GM19328 (cell line): Measurements from ENCODE around the gene SELENON.

Experiments
- ATAC-seq: cut with Tn5 transposase; IDR thresholded peaks from one replicate; pipeline ENCODE4 v1.9.1; 2021; ENCODE audit warnings: mild to moderate bottlenecking, moderate library complexity; ENCODE audit not compliant: unreplicated experiment

The SELENON gene

DNA sequence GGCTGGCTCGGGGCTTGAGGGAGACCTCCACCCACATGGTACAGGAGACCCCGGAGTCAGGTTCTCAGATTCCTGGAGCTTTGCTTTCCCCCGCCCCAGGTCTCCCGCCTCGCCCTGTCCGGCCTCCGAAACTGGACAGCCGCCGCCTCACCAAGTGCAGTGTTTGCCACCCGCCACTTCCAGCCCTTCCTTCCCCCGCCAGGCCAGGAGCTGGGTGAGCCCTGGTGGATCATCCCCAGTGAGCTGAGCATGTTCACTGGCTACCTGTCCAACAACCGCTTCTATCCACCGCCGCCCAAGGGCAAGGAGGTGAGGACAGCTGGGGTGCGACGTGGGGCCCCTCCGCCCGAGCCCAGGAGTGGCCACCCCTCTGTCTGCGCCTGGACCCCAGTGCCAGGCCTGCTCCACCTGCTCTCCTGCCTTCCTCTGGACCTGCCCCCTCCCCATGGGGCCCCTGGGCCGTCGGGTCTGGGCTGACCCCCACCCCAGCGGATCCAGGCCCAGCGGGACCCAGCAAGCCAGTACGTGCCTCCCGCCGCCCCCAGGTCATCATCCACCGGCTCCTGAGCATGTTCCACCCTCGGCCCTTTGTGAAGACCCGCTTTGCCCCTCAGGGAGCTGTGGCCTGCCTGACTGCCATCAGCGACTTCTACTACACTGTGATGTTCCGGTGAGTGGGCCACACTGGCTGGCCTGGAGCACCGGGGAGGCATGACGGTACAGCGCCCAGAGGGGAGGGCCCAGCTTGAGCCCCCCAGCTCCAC is 8.7 kb downstream of the SELENON start:
- no peak for ATAC-seq

DNA sequence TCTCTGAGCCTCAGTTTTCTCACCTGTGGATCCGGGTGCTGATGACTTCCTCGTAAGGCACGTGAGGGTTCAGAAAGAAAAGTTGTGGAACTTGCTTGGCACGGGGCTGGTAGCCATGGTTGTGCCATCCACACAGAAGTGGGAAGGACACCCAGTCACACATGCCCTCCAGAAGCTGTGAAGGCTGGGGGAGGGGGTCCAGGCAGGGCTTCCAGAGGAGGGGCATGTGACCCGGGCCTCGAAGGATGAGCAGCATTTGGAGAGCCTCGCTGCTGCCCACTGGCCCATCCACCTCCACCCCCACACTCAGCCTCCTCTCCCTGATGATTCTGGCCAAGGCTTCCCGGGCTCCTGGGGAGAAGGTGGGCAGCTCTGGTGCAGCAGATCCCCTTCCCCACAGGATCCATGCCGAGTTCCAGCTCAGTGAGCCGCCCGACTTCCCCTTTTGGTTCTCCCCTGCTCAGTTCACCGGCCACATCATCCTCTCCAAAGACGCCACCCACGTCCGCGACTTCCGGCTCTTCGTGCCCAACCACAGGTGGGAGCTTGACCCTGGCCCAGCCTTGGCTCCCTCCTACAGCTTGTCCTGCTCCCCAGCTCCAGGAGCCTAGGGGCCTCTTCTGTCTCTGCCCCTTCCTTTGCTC is 9.4 kb downstream of the SELENON start:
- no peak for ATAC-seq

DNA sequence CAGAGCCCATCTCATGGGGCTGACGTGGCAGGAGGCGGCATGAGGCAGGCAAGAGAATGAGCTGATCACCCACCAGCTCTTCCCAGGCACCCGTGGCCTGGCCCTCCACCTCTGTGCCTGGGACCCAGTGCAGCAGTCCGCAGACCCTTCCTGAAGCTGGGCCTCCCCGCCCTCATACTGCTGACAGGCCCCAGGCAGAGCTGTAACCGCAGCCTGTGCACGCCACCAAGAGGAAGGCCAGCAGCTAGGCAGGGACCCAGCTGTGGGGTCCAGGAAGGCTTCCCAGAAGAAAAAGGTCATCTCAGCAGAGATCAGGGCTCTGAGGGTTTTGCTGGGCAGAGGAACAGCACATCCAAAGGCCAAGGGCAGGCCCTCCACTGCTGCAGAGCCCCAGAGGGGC is 9.9 kb downstream of the SELENON start:
- no peak for ATAC-seq

GRCh38 chr1:25810341-25811299 is 10.6 kb downstream of the SELENON start:
- no peak for ATAC-seq

GRCh38 chr1:25811384-25812082 is 11.5 kb downstream of the SELENON start:
- no peak for ATAC-seq

DNA sequence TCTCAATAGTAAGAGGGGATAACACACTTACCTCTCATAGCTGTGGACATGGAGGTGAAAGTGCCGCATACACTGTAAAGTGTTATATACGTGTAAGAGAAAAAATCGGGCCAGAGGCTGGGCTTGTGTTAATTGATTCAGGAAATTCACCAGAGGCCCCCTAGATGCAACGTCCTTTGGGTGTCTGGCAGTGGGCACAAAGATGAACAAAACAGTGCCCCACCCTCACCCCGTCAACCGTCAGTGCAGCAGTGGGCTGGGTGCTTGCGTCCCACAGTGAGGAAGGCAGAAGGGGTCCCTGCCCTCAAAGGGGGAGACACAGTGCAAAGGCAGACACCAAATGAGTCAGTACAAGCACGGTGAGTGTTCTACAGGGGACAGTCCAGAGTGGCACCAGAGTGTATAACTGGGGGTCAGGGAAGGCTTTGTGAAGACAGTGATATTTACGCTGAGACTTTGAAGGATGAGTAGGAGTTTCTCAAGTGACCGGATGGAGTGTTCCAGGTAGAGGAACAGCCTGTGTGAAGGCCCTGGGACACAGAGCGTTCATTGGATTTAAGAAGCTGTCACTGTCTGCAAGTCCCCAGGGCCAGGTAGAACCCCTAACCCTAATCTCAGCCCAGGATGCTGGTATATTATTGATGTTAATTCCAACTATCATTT is 13.2 kb downstream of the SELENON start:
- no peak for ATAC-seq

DNA sequence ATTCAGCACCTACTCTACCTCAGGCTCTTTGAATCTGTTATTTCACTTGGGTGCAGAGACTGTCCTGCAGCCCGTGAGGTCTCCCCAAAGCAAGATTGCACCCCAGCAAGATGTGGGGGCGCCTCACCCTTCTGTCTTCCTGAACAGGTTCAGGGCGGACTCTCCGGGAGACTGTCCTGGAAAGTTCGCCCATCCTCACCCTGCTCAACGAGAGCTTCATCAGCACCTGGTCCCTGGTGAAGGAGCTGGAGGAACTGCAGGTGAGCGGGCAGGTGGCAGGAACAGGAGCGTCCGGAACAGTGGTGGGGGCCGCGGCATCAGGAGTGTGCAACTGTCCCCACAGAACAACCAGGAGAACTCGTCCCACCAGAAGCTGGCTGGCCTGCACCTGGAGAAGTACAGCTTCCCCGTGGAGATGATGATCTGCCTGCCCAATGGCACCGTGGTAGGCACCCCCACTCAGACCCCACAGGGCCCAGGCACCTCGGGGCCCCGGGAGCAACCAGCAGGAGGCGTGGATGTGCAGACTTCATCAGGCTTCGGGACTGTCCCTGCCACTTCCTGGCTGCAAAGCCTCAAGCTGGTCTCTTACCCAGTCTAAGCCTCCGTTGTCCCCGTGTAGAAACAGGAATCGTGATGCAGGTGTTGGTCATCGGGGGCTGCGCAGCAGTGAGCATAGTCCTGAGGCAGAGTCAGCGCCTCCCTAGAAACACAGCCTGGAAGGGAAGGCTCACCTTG is 13.9 kb downstream of the SELENON start:
- ATAC-seq, result no peak

GRCh38 chr1:25814549-25815087 is 14.6 kb downstream of the SELENON start:
- no peak for ATAC-seq

GRCh38 chr1:25815208-25816111 is 15.5 kb downstream of the SELENON start:
- ATAC-seq, result no peak

- ATAC-seq, result no peak
These were observed 16.2 kb downstream of the SELENON start for GRCh38 chr1:25816112-25816718.

DNA sequence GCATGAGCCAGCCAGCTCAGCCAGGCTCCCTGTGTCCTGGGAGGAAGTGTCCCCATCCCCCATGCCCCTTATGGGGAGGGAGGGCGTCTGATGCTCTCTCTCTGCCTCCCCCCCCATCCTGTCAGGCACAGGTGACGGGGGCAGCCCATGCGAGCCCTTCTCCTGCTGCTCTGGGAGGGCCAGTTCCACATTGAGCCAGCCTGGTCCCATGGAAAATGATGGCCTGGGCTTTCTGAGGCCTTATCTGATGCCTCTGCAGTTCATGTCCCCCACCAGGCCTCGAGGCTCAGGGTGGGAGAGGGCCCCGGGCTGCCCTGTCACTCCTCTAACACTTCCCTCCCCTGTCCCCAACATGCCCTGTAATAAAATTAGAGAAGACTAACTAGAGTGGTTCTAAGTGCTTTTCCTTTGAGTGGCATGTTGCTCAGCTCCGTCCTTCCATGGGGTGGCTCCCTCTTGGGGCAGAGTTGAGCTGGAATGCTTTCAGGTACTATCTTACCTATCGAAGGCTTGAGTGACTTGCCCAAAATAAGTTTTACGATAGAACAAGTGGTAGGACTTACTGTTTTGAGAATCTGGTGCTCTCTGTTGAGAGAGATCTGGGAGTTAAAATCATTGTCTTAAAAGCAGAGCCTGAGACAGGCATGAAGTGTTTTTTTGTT is 18.0 kb downstream of the SELENON start:
- no peak for ATAC-seq

DNA sequence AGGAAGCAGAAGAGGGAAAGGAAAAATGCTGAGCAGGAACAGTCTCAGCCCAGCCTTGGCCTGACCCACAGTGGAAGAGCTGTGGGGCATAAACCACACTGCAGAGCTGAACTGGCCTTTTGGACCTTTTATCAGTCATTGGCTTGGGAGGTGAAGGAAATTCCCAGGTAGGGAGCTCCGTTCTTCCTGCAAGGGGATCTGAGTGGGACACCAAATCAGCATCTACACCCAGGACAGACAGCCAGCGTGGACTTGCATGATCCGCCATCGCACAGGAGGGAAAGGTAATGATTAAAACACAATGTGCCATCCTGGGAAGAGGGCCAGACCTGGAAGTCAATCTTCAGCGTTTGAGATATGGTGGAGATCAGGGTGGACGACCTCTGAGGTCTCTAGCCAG is 18.6 kb downstream of the SELENON start:
- no peak for ATAC-seq

GRCh38 chr1:25819491-25820246 is 19.7 kb downstream of the SELENON start, which contains the start of gene MTFR1L:
TSS of gene MTFR1L (plus strand) at chr1:25819954. CDS start at chr1:25823105, 3,151 bp downstream.
- ATAC-seq, result peak; percentile 82

- ATAC-seq, result peak; percentile 41
These were observed 20.5 kb downstream of the SELENON start for GRCh38 chr1:25820247-25821111.

DNA sequence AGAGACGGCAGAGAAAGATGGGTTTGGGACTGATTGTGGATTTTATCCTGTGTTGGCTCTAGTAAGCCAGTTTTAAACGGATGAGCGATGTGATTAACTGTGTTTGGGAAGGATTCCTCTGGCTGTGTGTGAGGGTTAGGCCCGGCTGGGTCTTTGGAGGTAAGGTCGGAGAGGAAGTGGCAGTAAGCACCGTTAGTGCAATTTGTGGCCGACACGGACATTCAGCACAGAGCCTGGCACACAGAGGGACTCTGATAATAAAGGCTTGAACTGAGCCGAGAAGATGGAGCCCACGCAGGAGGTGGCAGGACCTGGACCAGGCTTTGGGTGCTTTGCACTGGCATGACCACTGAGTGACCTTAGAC is 21.1 kb downstream of the SELENON start:
- ATAC-seq, result no peak

DNA sequence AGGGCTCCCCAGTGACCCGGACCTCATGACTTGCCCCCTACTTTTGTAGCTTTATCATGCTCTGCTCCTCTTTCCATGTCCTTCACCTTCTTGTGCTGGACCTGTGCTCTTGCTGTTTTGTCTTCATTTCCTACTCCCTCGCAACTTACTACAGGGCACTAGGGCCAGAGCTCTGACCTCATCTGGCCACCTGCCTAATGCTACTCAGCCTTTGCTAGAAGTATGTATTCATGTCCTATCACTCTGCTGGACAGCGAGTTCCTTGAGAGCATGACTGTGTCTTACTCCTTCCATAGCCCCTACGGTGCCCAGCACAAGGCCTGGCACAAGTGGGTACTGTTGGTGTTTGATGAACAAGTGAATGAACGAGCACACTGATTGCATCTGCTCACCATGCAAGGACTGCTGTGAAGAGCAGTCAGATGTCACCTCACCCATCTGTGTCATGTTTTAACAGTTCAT is 21.7 kb downstream of the SELENON start:
- no peak for ATAC-seq
